ENCODE measurements around the gene RNF187. TPM values are rescaled to one million over a fixed set of nuclear protein-coding genes. Genes with fewer than 3 reads are reported as not detected.

RNF187 gene
- total RNA-seq, 4 donors from 2014 or later: 22.5 to 62.6 (median 61.0) TPM

DNA sequence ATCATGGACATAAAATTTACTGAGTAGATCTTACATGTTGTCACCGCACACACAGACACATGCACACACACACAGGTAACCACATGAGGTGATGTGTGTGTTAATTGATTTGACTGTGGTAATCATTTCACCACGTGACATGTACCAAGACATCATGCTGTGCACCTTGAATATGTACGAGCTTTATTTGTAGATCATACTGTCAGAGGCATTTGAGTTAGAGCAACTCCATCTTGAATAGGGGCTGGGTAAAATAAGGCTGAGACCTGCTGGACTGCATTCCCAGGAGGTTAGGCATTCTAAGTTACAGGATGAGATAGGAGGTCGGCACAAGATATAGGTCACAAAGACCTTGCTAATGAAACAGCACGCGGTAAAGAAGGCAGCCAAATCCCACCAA, 38.8 kb upstream of the RNF187 start:
- Histone ChIP-seq H3K4me3 (no peak overlapping the region), H3K4me1 (peaks cover 0 to 19% (median 13%) of the 10 kb centered on the region in 4 donors), H3K27me3 (peaks cover 0 to 49% (median 19%) of the 10 kb centered on the region in 4 donors), H3K27ac (replicated peaks in 1 of 4) (no peak overlapping the region), H3K9me3 (no peaks in the 10 kb centered on the region), H3K36me3 (no peaks in the 10 kb centered on the region)
- intact Hi-C loops (cut with DNase I): no loop called here
- TF ChIP-seq EP300 (IDR thresholded peaks at IDR 0.05): no peak
- no peak for TF ChIP-seq POLR2A (IDR thresholded peaks at IDR 0.05; ENCODE audit: low read depth)
- TF ChIP-seq, protein P1, sequence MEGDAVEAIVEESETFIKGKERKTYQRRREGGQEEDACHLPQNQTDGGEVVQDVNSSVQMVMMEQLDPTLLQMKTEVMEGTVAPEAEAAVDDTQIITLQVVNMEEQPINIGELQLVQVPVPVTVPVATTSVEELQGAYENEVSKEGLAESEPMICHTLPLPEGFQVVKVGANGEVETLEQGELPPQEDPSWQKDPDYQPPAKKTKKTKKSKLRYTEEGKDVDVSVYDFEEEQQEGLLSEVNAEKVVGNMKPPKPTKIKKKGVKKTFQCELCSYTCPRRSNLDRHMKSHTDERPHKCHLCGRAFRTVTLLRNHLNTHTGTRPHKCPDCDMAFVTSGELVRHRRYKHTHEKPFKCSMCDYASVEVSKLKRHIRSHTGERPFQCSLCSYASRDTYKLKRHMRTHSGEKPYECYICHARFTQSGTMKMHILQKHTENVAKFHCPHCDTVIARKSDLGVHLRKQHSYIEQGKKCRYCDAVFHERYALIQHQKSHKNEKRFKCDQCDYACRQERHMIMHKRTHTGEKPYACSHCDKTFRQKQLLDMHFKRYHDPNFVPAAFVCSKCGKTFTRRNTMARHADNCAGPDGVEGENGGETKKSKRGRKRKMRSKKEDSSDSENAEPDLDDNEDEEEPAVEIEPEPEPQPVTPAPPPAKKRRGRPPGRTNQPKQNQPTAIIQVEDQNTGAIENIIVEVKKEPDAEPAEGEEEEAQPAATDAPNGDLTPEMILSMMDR (IDR thresholded peaks at IDR 0.05): no peak
- no peak for TF ChIP-seq POLR2AphosphoS5 (IDR thresholded peaks at IDR 0.05)
- no peak for DNase-seq (ENCODE audit: extremely low spot score)
- 92% methylated on average over 6 of the region's 6 CpGs for WGBS

DNA sequence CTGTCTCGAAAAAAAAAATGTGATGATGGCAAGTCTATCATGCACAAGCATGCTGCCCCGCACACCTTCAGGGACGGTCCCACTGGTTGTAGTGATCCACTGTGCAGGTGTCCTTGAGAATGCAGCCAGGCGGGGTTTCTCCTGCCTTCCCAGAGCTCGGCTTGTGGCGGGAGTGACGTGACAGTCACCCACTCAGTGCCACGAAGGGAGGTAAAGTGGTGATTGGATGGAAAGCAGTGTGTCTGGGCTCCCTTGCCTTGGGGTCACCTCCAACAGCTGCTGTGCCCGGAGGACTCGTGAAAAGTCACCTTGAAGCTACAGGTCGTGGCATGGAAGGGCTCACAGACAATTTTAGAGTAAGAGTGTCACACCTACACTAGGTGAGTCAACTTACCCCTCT, 37.0 kb upstream of the RNF187 start:
- TF ChIP-seq POLR2A (IDR thresholded peaks at IDR 0.05; ENCODE audit: low read depth): no peak
- TF ChIP-seq, protein P1 (IDR thresholded peaks at IDR 0.05): no peak
- intact Hi-C loops (cut with DNase I): no loop called here

DNA sequence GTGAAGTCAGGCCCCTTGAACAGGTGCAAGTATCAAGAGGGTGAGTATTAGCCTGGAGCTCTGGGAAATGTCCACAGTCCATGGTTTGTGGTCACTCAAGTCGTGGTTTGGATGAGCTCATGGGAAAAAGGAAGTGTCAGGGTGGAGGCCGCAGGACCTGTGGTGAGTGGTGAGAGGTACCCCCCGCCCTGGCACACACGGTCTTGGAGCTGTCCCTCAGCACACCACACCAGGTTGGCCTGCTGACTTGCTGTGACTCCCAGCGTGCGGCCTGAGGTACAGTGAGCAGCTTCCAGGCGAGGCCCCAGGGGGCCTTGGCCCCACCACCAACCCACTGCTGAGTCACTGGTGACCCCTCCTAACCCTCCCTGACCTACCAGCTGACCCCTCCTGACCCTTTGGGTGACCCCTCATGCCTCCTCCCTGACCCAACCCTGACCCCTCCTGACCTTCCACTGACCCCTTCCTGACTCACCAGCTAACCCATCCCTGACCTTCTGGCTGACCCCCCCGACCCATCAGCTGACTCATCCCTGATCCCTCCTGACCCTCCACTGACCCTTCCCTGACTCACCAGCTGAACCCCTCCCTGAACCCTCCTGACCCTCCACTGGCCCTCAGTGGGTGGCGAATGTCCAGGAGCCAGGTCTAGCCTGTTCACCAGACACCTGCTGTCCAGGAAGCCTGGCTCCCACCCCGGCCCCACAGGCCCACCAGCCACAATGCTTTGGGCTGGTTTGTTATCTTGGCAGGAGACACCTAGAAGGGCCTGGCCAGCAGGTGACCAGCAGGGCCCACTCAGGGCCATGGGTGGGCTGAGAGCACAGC, 34.8 kb upstream of the RNF187 start:
- intact Hi-C loops (cut with DNase I): no loop called here
- no peak for DNase-seq (ENCODE audit: extremely low spot score)
- Histone ChIP-seq H3K36me3 (no peaks in the 10 kb centered on the region), H3K9me3 (no peaks in the 10 kb centered on the region), H3K4me1 (peaks cover 3 to 9% (median 5%) of the 10 kb centered on the region in 4 donors), H3K27me3 (peaks cover 0 to 32% (median 10%) of the 10 kb centered on the region in 4 donors), H3K27ac (replicated peaks in 1 of 4) (no peak overlapping the region), H3K4me3 (no peak overlapping the region)
- 84% methylated on average over 6 of the region's 10 CpGs for WGBS
- TF ChIP-seq POLR2A (IDR thresholded peaks at IDR 0.05; ENCODE audit: low read depth) (no peak), POLR2AphosphoS5 (IDR thresholded peaks at IDR 0.05) (no peak), EP300 (IDR thresholded peaks at IDR 0.05) (no peak)
- TF ChIP-seq, protein P1 (IDR thresholded peaks at IDR 0.05): no peak

More for the DNA sequence above, 37.0 kb upstream of the RNF187 start:
- Histone ChIP-seq H3K27ac (replicated peaks in 1 of 4) (no peak overlapping the region), H3K27me3 (peaks cover 0 to 43% (median 14%) of the 10 kb centered on the region in 4 donors), H3K4me1 (peaks cover 0 to 16% (median 13%) of the 10 kb centered on the region in 4 donors), H3K9me3 (no peaks in the 10 kb centered on the region), H3K4me3 (no peak overlapping the region), H3K36me3 (no peaks in the 10 kb centered on the region)
- WGBS: 94% methylated on average over 9 of the region's 11 CpGs
- no peak for DNase-seq (ENCODE audit: extremely low spot score)

DNA sequence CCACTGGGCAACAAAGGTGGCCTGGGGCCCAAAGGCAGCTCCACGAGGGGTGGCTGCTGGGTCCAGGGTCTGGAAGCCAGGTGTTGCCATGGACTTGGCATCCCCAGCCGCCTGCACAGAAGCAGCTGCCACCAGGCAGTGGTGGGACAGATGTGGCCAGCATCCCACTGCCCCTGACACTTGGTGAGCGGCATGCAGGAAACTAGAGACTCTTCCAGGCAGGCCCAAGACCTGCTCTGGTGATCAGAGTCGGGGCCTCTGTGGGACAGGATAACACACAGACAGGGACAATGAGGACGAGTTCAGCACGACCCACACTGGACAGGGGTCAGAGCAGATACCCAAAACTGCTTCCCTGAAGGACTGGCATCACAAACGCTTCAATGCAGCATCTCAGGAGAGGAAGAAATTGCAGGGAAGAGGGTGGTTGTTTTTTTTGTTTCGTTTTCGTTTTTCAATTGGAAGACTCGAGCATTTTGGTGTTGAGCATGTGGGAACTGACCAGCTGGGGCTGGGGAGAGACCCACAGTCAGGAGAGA, 34.1 kb upstream of the RNF187 start:
- H3K27ac ChIP-seq (replicated peaks in 1 of 4): no peak overlapping the region
- no peaks in the 10 kb centered on the region for H3K36me3 ChIP-seq
- DNase-seq (ENCODE audit: extremely low spot score): no peak
- WGBS: 91% methylated on average over 9 of the region's 10 CpGs
- H3K9me3 ChIP-seq: no peaks in the 10 kb centered on the region
- no peak overlapping the region for H3K4me3 ChIP-seq
- H3K4me1 ChIP-seq: peaks cover 3 to 15% (median 12%) of the 10 kb centered on the region in 4 donors
- peaks cover 0 to 34% (median 12%) of the 10 kb centered on the region in 4 donors for H3K27me3 ChIP-seq
- TF ChIP-seq, protein P1 (IDR thresholded peaks at IDR 0.05): no peak
- TF ChIP-seq POLR2AphosphoS5 (IDR thresholded peaks at IDR 0.05): no peak
- intact Hi-C loops (cut with DNase I): no loop called here

Measured in esophagus muscularis mucosa (tissue), 4 donors.